GM21825 (cell line): ENCODE measurements around the gene DDX25.
"Not testable (repeated sequence)": the region's sequence is repeated elsewhere in the genome, so short reads cannot be mapped to it uniquely, and the experiment has no call there.

Source experiments
- ATAC-seq: cut with Tn5 transposase; IDR thresholded peaks from one replicate; pipeline ENCODE4 v1.9.1; 2021; ENCODE audit warnings: mild to moderate bottlenecking, moderate library complexity; ENCODE audit not compliant: unreplicated experiment

DDX25 gene

GRCh38 chr11:125902927-125903710 lies 1.2 kb upstream of the DDX25 start, which contains the start of gene PUS3:
Gene PUS3, minus strand, starts transcription at chr11:125903206. Its CDS starts 6,922 bp downstream, at chr11:125896284.
- ATAC-seq, result peak; percentile 97

- no peak for ATAC-seq
These were observed 370 bp downstream of the DDX25 start for GRCh38 chr11:125904678-125905077.

GRCh38 chr11:125910226-125910849 lies 6.0 kb downstream of the DDX25 start:
- no peak for ATAC-seq

GRCh38 chr11:125914601-125915000 lies 10.3 kb downstream of the DDX25 start:
- ATAC-seq, result not testable (repeated sequence)

GRCh38 chr11:125916683-125917347 lies 12.5 kb downstream of the DDX25 start:
- no peak for ATAC-seq

- no peak for ATAC-seq
These were observed 14.0 kb downstream of the DDX25 start for GRCh38 chr11:125918140-125918840.

- no peak for ATAC-seq
These were observed 16.7 kb downstream of the DDX25 start for GRCh38 chr11:125921042-125921441.

GRCh38 chr11:125922156-125922555 lies 17.8 kb downstream of the DDX25 start:
- no peak for ATAC-seq

GRCh38 chr11:125923012-125923579 lies 18.8 kb downstream of the DDX25 start:
- ATAC-seq, result peak; percentile 76

- ATAC-seq, result no peak
These were observed 19.3 kb downstream of the DDX25 start for GRCh38 chr11:125923633-125924032.

GRCh38 chr11:125924384-125925007 lies 20.2 kb downstream of the DDX25 start:
- ATAC-seq, result no peak

- ATAC-seq, result no peak
These were observed 21.0 kb downstream of the DDX25 start for GRCh38 chr11:125925247-125925740.

- no peak for ATAC-seq
These were observed 21.5 kb downstream of the DDX25 start for GRCh38 chr11:125925804-125926203.

GRCh38 chr11:125926682-125927081 lies 22.4 kb downstream of the DDX25 start:
- ATAC-seq, result no peak

GRCh38 chr11:125929445-125930075 lies 25.3 kb downstream of the DDX25 start:
- ATAC-seq, result no peak

GRCh38 chr11:125930076-125930450 lies 25.8 kb downstream of the DDX25 start:
- ATAC-seq, result no peak

- no peak for ATAC-seq
These were observed 26.8 kb downstream of the DDX25 start for GRCh38 chr11:125931116-125931515.

- no peak for ATAC-seq
These were observed 27.4 kb downstream of the DDX25 start for GRCh38 chr11:125931668-125932067.

GRCh38 chr11:125932301-125932700 lies 28.0 kb downstream of the DDX25 start:
- no peak for ATAC-seq
